Esophagus squamous epithelium (tissue), 5 donors: ENCODE results near the gene TM4SF1. TPM values are rescaled to one million over a fixed set of nuclear protein-coding genes. Genes with fewer than 3 reads are reported as not detected.

ENCODE experiments used
- DNase-seq: peaks from one replicate; lab custom pipeline; 2025; lab: John Stamatoyannopoulos, UW
- H3K27ac ChIP-seq, 4 donors: fragments of 200-600 bp; sonication (generic); one replicate each; pipeline ENCODE4 v1.5.1; 2016 to 2019; ENCODE audit warnings: mild to moderate bottlenecking in 1 of 4
- H3K27me3 ChIP-seq, 4 donors: fragments of 200-600 bp; sonication (generic); 1 replicate in 3 of 4; 2 replicates in 1 of 4; pipeline versions ENCODE4 v1.5.1 to v1.6.0; 2017 to 2021; ENCODE audit warnings: antibody characterized with exemption in 1 of 4
- H3K36me3 ChIP-seq, 3 donors: fragments of 200-600 bp; sonication (generic); one replicate each; pipeline ENCODE4 v1.5.1; 2016 to 2019
- H3K4me1 ChIP-seq, 3 donors: fragments of 200-600 bp; sonication (generic); one replicate each; pipeline ENCODE4 v1.5.1; 2017 to 2019
- H3K4me3 ChIP-seq, 4 donors: fragments of 200-600 bp; sonication (generic); 1 replicate in 3 of 4; 2 replicates in 1 of 4; pipeline ENCODE4 v1.5.1; 2016 to 2019; ENCODE audit warnings: mild to moderate bottlenecking in 2 of 4, moderate library complexity in 1 of 4
- H3K9me3 ChIP-seq, 3 donors: fragments of 200-600 bp; sonication (generic); one replicate each; pipeline ENCODE4 v1.5.1; 2016 to 2019
- CTCF ChIP-seq, 6 experiments: fragments of 450-650 bp in 4 of 6; fragments of 200-600 bp in 2 of 6; sonication (generic) in 2 of 6; IDR thresholded peaks; one replicate each; pipeline ENCODE4 v1.5.1; 2016 to 2019; ENCODE audit warnings: antibody characterized with exemption in 6 of 6, mild to moderate bottlenecking in 4 of 6, moderate library complexity in 4 of 6
- POLR2A ChIP-seq, 4 donors: fragments of 450-650 bp; IDR thresholded peaks; one replicate each; pipeline ENCODE4 v1.6.1; 2017; ENCODE audit warnings: antibody characterized with exemption in 4 of 4, mild to moderate bottlenecking in 4 of 4, moderate library complexity in 3 of 4
- WGBS, 2 donors: methylation state at CpG; one replicate each; pipeline ENCODE4 v1.1.5; 2018; 5-methylcytosine and 5-hydroxymethylcytosine counted together
- intact Hi-C: fragments of 100-400 bp; cut with DNase I; formaldehyde crosslinking; loops from one replicate; pipeline ENCODE4 v1.15.0; 2022
- total RNA-seq, 4 donors: library from RNA; depleted of rRNA; stranded (reverse); fragments of >200 nt; gene quantifications; one replicate each; pipeline ENCODE4 v1.1.0, GENCODE V29; 2016
- donor health status: DM: yes; HTN: yes; CAD: no.

Gene TM4SF1
- total RNA-seq, 4 donors from 2014 or later: 153 to 290 (median 169) TPM

DNA sequence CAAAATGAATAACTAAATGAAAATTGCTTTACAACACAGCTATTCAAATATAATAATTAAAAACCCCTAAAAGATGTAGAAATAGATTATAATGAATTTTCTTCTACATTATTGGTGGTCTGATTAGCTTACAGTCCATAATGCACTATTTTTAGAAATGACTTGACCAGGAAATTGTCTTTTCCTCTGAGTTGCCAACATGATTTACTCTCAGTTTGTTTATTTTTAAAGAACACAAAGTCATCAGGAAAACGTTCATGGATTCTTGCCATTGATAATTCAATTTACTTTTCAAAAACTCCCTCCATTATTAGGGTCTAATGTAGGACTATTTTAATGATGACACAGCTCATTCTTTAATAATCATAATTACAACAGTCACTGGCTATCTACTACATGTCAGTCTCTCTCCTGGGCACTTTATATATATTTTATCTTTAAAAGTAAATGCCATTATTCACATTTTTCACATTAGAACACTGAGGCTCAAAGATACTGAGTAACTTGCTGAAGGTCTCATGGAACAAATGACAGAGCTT lies 45.2 kb downstream of the TM4SF1 start:
- Histone ChIP-seq H3K27me3 (no peaks in the 10 kb centered on the region), H3K36me3 (no peaks in the 10 kb centered on the region), H3K27ac (peak overlapping the region in 3 of 4 donors; percentile 57 to 62 (median 58)), H3K4me1 (peaks cover 0 to 3% (median 0%) of the 10 kb centered on the region in 3 donors), H3K4me3 (peak overlapping the region in 3 of 4 donors; percentile 9 to 37 (median 12)), H3K9me3 (no peaks in the 10 kb centered on the region)
- no peak for DNase-seq
- TF ChIP-seq POLR2A (IDR thresholded peaks at IDR 0.05): no peak
- TF ChIP-seq CTCF (IDR thresholded peaks at IDR 0.05): no peak
- WGBS, 2 donors: 9 to 29% methylated on average over 1 of the region's 1 CpG
- intact Hi-C loops: no loop called here

- Histone ChIP-seq H3K4me3 (no peak overlapping the region), H3K9me3 (no peaks in the 10 kb centered on the region), H3K27me3 (no peaks in the 10 kb centered on the region), H3K4me1 (peaks cover 0 to 3% (median 0%) of the 10 kb centered on the region in 3 donors), H3K27ac (no peak overlapping the region), H3K36me3 (no peaks in the 10 kb centered on the region)
- intact Hi-C loops: no loop called here
- TF ChIP-seq CTCF (IDR thresholded peaks at IDR 0.05): no peak
- TF ChIP-seq POLR2A (IDR thresholded peaks at IDR 0.05): no peak
- WGBS, 2 donors: 71 to 75% methylated on average over 2 of the region's 2 CpGs
- DNase-seq: no peak
Observed at GRCh38 chr3:149331396-149331795, 46.1 kb downstream of the TM4SF1 start.

- Histone ChIP-seq H3K27me3 (no peaks in the 10 kb centered on the region), H3K4me3 (no peak overlapping the region), H3K4me1 (peaks cover 0 to 3% (median 0%) of the 10 kb centered on the region in 3 donors), H3K9me3 (no peaks in the 10 kb centered on the region), H3K36me3 (no peaks in the 10 kb centered on the region), H3K27ac (no peak overlapping the region)
- intact Hi-C loops: no loop called here
- TF ChIP-seq POLR2A (IDR thresholded peaks at IDR 0.05): no peak
- no peak for TF ChIP-seq CTCF (IDR thresholded peaks at IDR 0.05)
- WGBS, 2 donors: 70 to 88% methylated on average over 2 of the region's 2 CpGs
- no peak for DNase-seq
Observed at GRCh38 chr3:149330609-149331331, 46.7 kb downstream of the TM4SF1 start.

- 77 to 83% methylated on average over 2 of the region's 2 CpGs for WGBS, 2 donors
- Histone ChIP-seq H3K36me3 (no peaks in the 10 kb centered on the region), H3K4me3 (no peak overlapping the region), H3K27me3 (no peaks in the 10 kb centered on the region), H3K4me1 (no peaks in the 10 kb centered on the region), H3K9me3 (no peaks in the 10 kb centered on the region), H3K27ac (no peak overlapping the region)
- intact Hi-C loops: no loop called here
- TF ChIP-seq POLR2A (IDR thresholded peaks at IDR 0.05) (no peak), CTCF (IDR thresholded peaks at IDR 0.05) (no peak)
- no peak for DNase-seq
Observed at GRCh38 chr3:149327156-149327555, 50.3 kb downstream of the TM4SF1 start.

DNA sequence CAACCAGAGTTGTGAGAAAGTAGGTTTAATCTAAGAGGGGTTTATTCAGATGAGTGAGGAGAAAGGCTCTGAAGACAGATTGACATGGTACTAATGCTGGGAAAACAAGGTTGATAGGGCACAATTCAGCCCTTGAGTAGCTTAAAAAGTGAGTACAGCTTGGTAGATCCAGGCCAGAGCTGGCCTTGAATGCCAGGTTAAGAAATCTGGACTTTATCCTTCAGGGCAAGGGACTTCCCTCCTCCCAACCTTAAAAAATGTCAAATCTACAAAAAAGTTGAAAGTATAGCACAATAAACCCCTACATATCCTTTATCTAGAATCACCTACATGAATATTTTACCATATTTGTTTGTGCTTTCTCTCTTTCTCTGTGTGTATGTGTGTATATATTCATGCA lies 51.9 kb downstream of the TM4SF1 start:
- no peaks in the 10 kb centered on the region for H3K4me1 ChIP-seq
- H3K27me3 ChIP-seq: no peaks in the 10 kb centered on the region
- intact Hi-C loops: no loop called here
- H3K36me3 ChIP-seq: no peaks in the 10 kb centered on the region
- no peak overlapping the region for H3K27ac ChIP-seq
- no peak overlapping the region for H3K4me3 ChIP-seq
- TF ChIP-seq CTCF (IDR thresholded peaks at IDR 0.05): no peak
- no peak for TF ChIP-seq POLR2A (IDR thresholded peaks at IDR 0.05)
- no peaks in the 10 kb centered on the region for H3K9me3 ChIP-seq
- DNase-seq: no peak
